B cell (primary cell): Measurements from ENCODE around the gene NBEA. TPM values are rescaled to one million over a fixed set of nuclear protein-coding genes. Genes with fewer than 3 reads are reported as not detected.

ENCODE experiments used
- ATAC-seq: fragments of 200-7000 bp; cut with Tn5 transposase; one replicate; pipeline ENCODE4 v1.10.0; 2021; ENCODE audit warnings: low read depth, mild to moderate bottlenecking, moderate number of reproducible peaks, moderate library complexity
- CTCF ChIA-PET: fragments of 350-600 bp; sonication (Branson Sonifier 250); formaldehyde crosslinking; loops from one replicate; lab custom pipeline; 2021; ENCODE audit warnings: antibody characterized with exemption, inconsistent platforms; lab: Charles Lee
- POLR2A ChIA-PET: fragments of 350-600 bp; sonication (Branson Sonifier 250); formaldehyde crosslinking; loops from one replicate; lab custom pipeline; 2021; ENCODE audit warnings: antibody characterized with exemption; lab: Charles Lee
- DNase-seq: peaks from one replicate; pipeline ENCODE4 v3.0.0; 2013
- H2AFZ ChIP-seq: 2 replicates; pipeline ENCODE4 v1.6.1; 2012; ENCODE audit warnings: mild to moderate bottlenecking, low read depth, low read length; ENCODE audit not compliant: insufficient read depth, poor library complexity, severe bottlenecking
- H3K27ac ChIP-seq, 2 donors: 1 replicate in 1 of 2; 2 replicates in 1 of 2; pipeline ENCODE4 v1.5.1; 2012 to 2013; ENCODE audit warnings: low read length in 2 of 2, mild to moderate bottlenecking in 2 of 2, moderate library complexity in 1 of 2
- H3K27me3 ChIP-seq, 4 experiments: fragments of 200-600 bp in 1 of 4; sonication (generic) in 1 of 4; replicated peaks in 1 of 4; 1 replicate in 2 of 4; 2 replicates in 2 of 4; pipeline versions ENCODE4 v1.6.1 to v1.7.0; 2013 to 2016; ENCODE audit warnings: low read length in 3 of 4, mild to moderate bottlenecking in 2 of 4, mixed read lengths in 1 of 4, moderate library complexity in 1 of 4; ENCODE audit not compliant: insufficient read depth in 4 of 4, control insufficient read depth in 3 of 4; ENCODE audit errors: control extremely low read depth in 1 of 4
- H3K36me3 ChIP-seq, 2 experiments: replicated peaks in 1 of 2; 1 replicate in 1 of 2; 2 replicates in 1 of 2; pipeline versions ENCODE4 v1.6.1 to v1.7.1; 2013; ENCODE audit warnings: low read length in 1 of 2; ENCODE audit not compliant: insufficient read depth in 2 of 2, control insufficient read depth in 1 of 2; ENCODE audit errors: control extremely low read depth in 1 of 2, extremely low read depth in 1 of 2
- H3K4me1 ChIP-seq, 2 donors: fragments of 200-600 bp in 1 of 2; sonication (generic) in 1 of 2; 1 replicate in 1 of 2; 2 replicates in 1 of 2; pipeline versions ENCODE4 v1.5.1 to v1.6.1; 2013 to 2017; ENCODE audit warnings: low read length in 2 of 2; ENCODE audit not compliant: control insufficient read depth in 2 of 2, insufficient read depth in 2 of 2
- H3K4me2 ChIP-seq: replicated peaks from 2 replicates; pipeline ENCODE3; 2012; ENCODE audit warnings: mild to moderate bottlenecking, low read depth, low read length; ENCODE audit not compliant: poor library complexity, severe bottlenecking
- H3K4me3 ChIP-seq, 5 experiments: fragments of 200-600 bp in 1 of 5; sonication (generic) in 1 of 5; 1 replicate in 3 of 5; 2 replicates in 2 of 5; pipeline versions ENCODE4 v1.5.1 to v1.7.0; 2011 to 2016; ENCODE audit warnings: low read length in 4 of 5, mild to moderate bottlenecking in 4 of 5, low read depth in 2 of 5, control low read depth in 1 of 5, moderate library complexity in 1 of 5; ENCODE audit not compliant: insufficient read depth in 1 of 5; ENCODE audit errors: control extremely low read depth in 1 of 5, extremely low read depth in 1 of 5
- H3K79me2 ChIP-seq: fragments of 200-600 bp; sonication (generic); one replicate; pipeline ENCODE4 v1.6.0; 2016; ENCODE audit warnings: low read length; ENCODE audit not compliant: control insufficient read depth, insufficient read depth
- H3K9ac ChIP-seq: fragments of 200-600 bp; sonication (generic); 2 replicates; pipeline ENCODE4 v1.6.1; 2017; ENCODE audit warnings: mild to moderate bottlenecking, low read length, moderate library complexity
- H3K9me3 ChIP-seq, 3 donors: one replicate each; pipeline versions ENCODE4 v1.6.1 to v1.7.1; 2013; ENCODE audit warnings: low read length in 2 of 3; ENCODE audit not compliant: control insufficient read depth in 2 of 3, insufficient read depth in 1 of 3; ENCODE audit errors: control extremely low read depth in 1 of 3
- H4K20me1 ChIP-seq: 2 replicates; pipeline ENCODE4 v1.6.0; 2012; ENCODE audit warnings: mild to moderate bottlenecking, low read length; ENCODE audit not compliant: insufficient read depth, control insufficient read depth, poor library complexity, severe bottlenecking
- H3K27ac Mint-ChIP-seq: one replicate; pipeline ENCODE4 v1.8.0; 2021; ENCODE audit warnings: mixed read lengths
- H3K27me3 Mint-ChIP-seq: one replicate; pipeline ENCODE4 v1.8.0; 2021; ENCODE audit warnings: mixed read lengths
- H3K4me1 Mint-ChIP-seq: one replicate; pipeline ENCODE4 v1.8.0; 2021; ENCODE audit warnings: mixed read lengths
- H3K4me3 Mint-ChIP-seq: one replicate; pipeline ENCODE4 v1.8.0; 2021; ENCODE audit warnings: mixed read lengths
- H3K9me3 Mint-ChIP-seq: one replicate; pipeline ENCODE4 v1.8.0; 2022; ENCODE audit warnings: mixed read lengths; ENCODE audit not compliant: insufficient read depth
- CTCF ChIP-seq: fragments of 200-600 bp; IDR thresholded peaks from one replicate; pipeline ENCODE4 v1.8.0; 2022; ENCODE audit warnings: antibody characterized with exemption, mild to moderate bottlenecking
- EZH2 ChIP-seq: IDR thresholded peaks from 2 replicates; pipeline ENCODE4 v1.6.1; 2012; ENCODE audit warnings: borderline replicate concordance, low read depth, mild to moderate bottlenecking, moderate library complexity, low read length; ENCODE audit not compliant: insufficient read depth, poor library complexity, severe bottlenecking
- WGBS: methylation state at CpG from one replicate; pipeline ENCODE4 v1.1.5; 2013; ENCODE audit warnings: missing lambda C conversion rate; ENCODE audit not compliant: insufficient coverage; 5-methylcytosine and 5-hydroxymethylcytosine counted together
- intact Hi-C: fragments of 100-400 bp; cut with micrococcal nuclease; formaldehyde crosslinking; loops from one replicate; pipeline ENCODE4 v1.10.0; 2022
- polyA plus RNA-seq: library from polyadenylated mRNA; depleted of rRNA; stranded (reverse); fragments of >200 nt; gene quantifications from 2 replicates; pipeline ENCODE4 v1.2.3, GENCODE V29; 2012
- total RNA-seq, 2 donors: library from RNA; stranded (reverse); fragments of 120-200 nt in 1 of 2; gene quantifications; 1 replicate in 1 of 2; 2 replicates in 1 of 2; pipeline versions ENCODE4 v1.2.3 to v1.2.4, GENCODE V29; 2013 to 2022

Gene NBEA
- total and polyA plus RNA-seq, 2 donors (not counting 1 experiment from before 2014, with no cell fraction given): 1.5 to 10.7 TPM

- no peak overlapping the region for H3K9ac ChIP-seq
- intact Hi-C loops: no loop called here
- H3K4me3 ChIP-seq: no peak overlapping the region
- no peak overlapping the region for H3K27ac ChIP-seq
- no peaks in the 10 kb centered on the region for H4K20me1 ChIP-seq
- no peaks in the 10 kb centered on the region for H3K9me3 Mint-ChIP-seq
- no peaks in the 10 kb centered on the region for H3K36me3 ChIP-seq
- no peaks in the 10 kb centered on the region for H3K4me1 ChIP-seq
- no peak for DNase-seq
- POLR2A ChIA-PET: no interaction called here
- no peaks in the 10 kb centered on the region for H3K79me2 ChIP-seq
- TF ChIP-seq CTCF (no peak), EZH2 (no peak)
- H3K27me3 ChIP-seq: no peaks in the 10 kb centered on the region
- no peak for ATAC-seq
- no peak overlapping the region for H2AFZ ChIP-seq
- H3K4me2 ChIP-seq: no peak overlapping the region
- WGBS: no CpG with 5 or more reads among the region's 3 CpGs
- H3K27me3 Mint-ChIP-seq: no peaks in the 10 kb centered on the region
- no peak overlapping the region for H3K27ac Mint-ChIP-seq
- no peaks in the 10 kb centered on the region for H3K4me1 Mint-ChIP-seq
- H3K9me3 ChIP-seq: no peaks in the 10 kb centered on the region
- CTCF ChIA-PET: interaction anchor here (1.2 kb wide), 1 partner anchor 11 kb away, joined by 4 read pairs; no protein-coding TSS in a partner anchor
- H3K4me3 Mint-ChIP-seq: no peak overlapping the region
These were observed 238.0 kb downstream of the NBEA start for GRCh38 chr13:35179920-35180663.

GRCh38 chr13:35190241-35190640 lies 248.2 kb downstream of the NBEA start:
- Histone ChIP-seq H2AFZ (no peak overlapping the region), H3K9me3 (peaks cover 0 to 3% (median 0%) of the 10 kb centered on the region in 3 donors), H3K4me1 (no peaks in the 10 kb centered on the region), H3K27me3 (no peaks in the 10 kb centered on the region), H3K9ac (no peak overlapping the region), H3K79me2 (no peaks in the 10 kb centered on the region), H3K4me3 (no peak overlapping the region), H3K36me3 (no peaks in the 10 kb centered on the region), H3K27ac (no peak overlapping the region), H3K4me2 (no peak overlapping the region), H4K20me1 (no peaks in the 10 kb centered on the region)
- CTCF ChIA-PET: interaction anchor here (0.7 kb wide), 1 partner anchor 25 kb away, joined by 3 read pairs; no protein-coding TSS in a partner anchor
- POLR2A ChIA-PET: no interaction called here
- DNase-seq (no peak), ATAC-seq (no peak)
- 91% methylated on average over 1 of the region's 2 CpGs for WGBS
- Mint-ChIP-seq H3K4me1 (no peaks in the 10 kb centered on the region), H3K27ac (no peak overlapping the region), H3K9me3 (no peaks in the 10 kb centered on the region), H3K27me3 (no peaks in the 10 kb centered on the region), H3K4me3 (no peak overlapping the region)
- TF ChIP-seq CTCF: no peak
- TF ChIP-seq EZH2: no peak
- intact Hi-C loops: no loop called here
